Epithelial cell of proximal tubule (primary cell): ENCODE results near the gene PUM2. TPM values are rescaled to one million over a fixed set of nuclear protein-coding genes. Genes with fewer than 3 reads are reported as not detected.

Experiments used
- DNase-seq: peaks from one replicate; pipeline ENCODE4 v3.0.0-alpha.2; 2011; ENCODE audit warnings: low read depth
- H3K4me3 ChIP-seq: 2 replicates; pipeline ENCODE4 v1.5.1; 2011; ENCODE audit warnings: low read depth, mild to moderate bottlenecking, low read length
- CTCF ChIP-seq: conservative IDR thresholded peaks from 2 replicates; pipeline ENCODE4 v1.5.1; 2012; ENCODE audit warnings: low read depth, mild to moderate bottlenecking, low read length
- total RNA-seq: library from RNA; depleted of rRNA; stranded (reverse); fragments of >200 nt; gene quantifications from 2 replicates; pipeline ENCODE4 v1.2.3, GENCODE V29; 2015

PUM2 gene
- total RNA-seq, 1 donor from 2014 or later, result 14.9 TPM

GRCh38 chr2:20391951-20392699 is 41.5 kb upstream of the PUM2 start:
- no peak for TF ChIP-seq CTCF
- DNase-seq, result no peak
- no peak overlapping the region for H3K4me3 ChIP-seq

GRCh38 chr2:20390524-20391123 is 40.0 kb upstream of the PUM2 start:
- DNase-seq, result no peak

GRCh38 chr2:20384953-20385352 is 34.3 kb upstream of the PUM2 start:
- DNase-seq, result no peak
- H3K4me3 ChIP-seq, result no peak overlapping the region
- TF ChIP-seq CTCF, result no peak

More at GRCh38 chr2:20390524-20391123, 40.0 kb upstream of the PUM2 start:
- H3K4me3 ChIP-seq, result no peak overlapping the region
- TF ChIP-seq CTCF, result no peak

- no peak overlapping the region for H3K4me3 ChIP-seq
- no peak for DNase-seq
- no peak for TF ChIP-seq CTCF
Measured at GRCh38 chr2:20382965-20383810, 32.5 kb upstream of the PUM2 start.

GRCh38 chr2:20381457-20381856 is 30.8 kb upstream of the PUM2 start:
- TF ChIP-seq CTCF, result no peak
- DNase-seq, result no peak
- no peak overlapping the region for H3K4me3 ChIP-seq

- TF ChIP-seq CTCF, result peak; percentile 89
- H3K4me3 ChIP-seq, result no peak overlapping the region
- DNase-seq, result no peak
Measured at GRCh38 chr2:20378891-20379519, 28.4 kb upstream of the PUM2 start.
